WI38 (cell line): ENCODE results near the gene ZMAT3.
A peak's percentile ranks its signal among the peaks of the same experiment; 100 is the strongest.
"Not testable (repeated sequence)": the region's sequence is repeated elsewhere in the genome, so short reads cannot be mapped to it uniquely, and the experiment has no call there.

Experiments
- H3K4me3 ChIP-seq: 2 replicates; pipeline ENCODE4 v1.5.1; 2011; ENCODE audit warnings: low read depth, mild to moderate bottlenecking, control low read depth, low read length
- TF ChIP-seq, protein P1 (sequence below): IDR thresholded peaks from 2 replicates; pipeline ENCODE4 v1.5.1; 2012; ENCODE audit warnings: low read depth, mild to moderate bottlenecking, control low read depth, low read length

The ZMAT3 gene, protein sequence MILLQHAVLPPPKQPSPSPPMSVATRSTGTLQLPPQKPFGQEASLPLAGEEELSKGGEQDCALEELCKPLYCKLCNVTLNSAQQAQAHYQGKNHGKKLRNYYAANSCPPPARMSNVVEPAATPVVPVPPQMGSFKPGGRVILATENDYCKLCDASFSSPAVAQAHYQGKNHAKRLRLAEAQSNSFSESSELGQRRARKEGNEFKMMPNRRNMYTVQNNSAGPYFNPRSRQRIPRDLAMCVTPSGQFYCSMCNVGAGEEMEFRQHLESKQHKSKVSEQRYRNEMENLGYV

DNA sequence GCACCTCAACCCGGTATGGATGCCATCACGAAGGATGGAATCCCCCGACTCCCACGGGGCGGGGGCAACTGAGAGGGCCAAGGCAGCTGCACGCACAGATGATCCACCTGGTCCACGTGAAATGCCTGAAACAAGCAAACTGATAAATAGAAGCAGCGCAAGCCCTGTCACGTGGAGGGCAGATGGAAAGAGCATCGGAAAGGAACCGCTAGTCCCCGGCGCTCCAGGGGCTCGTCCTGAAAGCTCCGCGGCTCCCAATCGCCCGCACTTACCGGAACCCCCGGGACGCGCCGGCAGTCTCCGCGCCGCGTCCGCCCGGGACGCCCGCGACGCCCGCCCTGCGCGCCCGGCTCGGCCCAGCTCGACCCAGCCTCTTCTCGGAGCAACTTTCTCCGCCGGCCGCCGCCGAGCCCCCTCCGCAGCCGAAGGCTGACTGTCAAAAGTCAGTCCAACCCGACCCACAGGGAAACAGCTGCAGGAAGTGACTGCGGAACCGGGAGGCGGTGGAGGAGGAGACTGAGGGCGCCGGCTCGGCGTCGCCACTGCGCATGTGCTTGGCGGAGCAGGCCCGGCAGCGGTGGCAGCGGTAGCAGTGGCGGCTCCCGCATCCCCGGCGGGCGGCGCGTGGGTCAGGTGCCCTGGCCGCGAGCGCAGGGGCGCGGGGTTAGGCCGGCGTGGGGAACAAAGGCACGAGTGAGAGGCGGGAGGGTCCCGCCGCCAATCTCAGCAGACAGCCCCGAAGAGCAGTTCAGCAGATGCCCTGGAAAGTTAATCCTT, at the start of gene ZMAT3:
TSS of gene ZMAT3 (minus strand) at position 487 of the 777 bp plus-strand sequence. CDS start 4,057 bp downstream, outside the sequence.
- TF ChIP-seq, protein P1, sequence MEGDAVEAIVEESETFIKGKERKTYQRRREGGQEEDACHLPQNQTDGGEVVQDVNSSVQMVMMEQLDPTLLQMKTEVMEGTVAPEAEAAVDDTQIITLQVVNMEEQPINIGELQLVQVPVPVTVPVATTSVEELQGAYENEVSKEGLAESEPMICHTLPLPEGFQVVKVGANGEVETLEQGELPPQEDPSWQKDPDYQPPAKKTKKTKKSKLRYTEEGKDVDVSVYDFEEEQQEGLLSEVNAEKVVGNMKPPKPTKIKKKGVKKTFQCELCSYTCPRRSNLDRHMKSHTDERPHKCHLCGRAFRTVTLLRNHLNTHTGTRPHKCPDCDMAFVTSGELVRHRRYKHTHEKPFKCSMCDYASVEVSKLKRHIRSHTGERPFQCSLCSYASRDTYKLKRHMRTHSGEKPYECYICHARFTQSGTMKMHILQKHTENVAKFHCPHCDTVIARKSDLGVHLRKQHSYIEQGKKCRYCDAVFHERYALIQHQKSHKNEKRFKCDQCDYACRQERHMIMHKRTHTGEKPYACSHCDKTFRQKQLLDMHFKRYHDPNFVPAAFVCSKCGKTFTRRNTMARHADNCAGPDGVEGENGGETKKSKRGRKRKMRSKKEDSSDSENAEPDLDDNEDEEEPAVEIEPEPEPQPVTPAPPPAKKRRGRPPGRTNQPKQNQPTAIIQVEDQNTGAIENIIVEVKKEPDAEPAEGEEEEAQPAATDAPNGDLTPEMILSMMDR: no peak
- H3K4me3 ChIP-seq: peak within 1 kb of the TSS; percentile 88

DNA sequence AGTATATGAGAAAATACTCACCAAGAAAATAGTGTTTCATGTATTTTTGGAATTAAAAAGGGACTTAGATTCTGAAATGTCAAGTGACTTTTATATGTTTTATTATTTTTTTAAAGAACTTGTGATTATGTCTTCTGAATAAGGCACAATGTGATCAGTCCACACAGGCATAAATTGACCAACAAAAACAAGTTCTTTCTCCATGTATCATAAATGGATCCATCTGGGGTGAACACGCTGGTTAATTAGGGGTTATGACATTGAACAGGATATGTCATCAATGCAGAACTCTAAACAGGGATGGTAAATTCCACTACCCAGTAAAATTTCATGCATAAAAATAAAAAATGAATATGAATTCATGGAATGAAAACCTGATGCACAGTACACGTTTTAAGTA, 45.2 kb upstream of the ZMAT3 start:
- TF ChIP-seq, protein P1: no peak
- no peak overlapping the region for H3K4me3 ChIP-seq

DNA sequence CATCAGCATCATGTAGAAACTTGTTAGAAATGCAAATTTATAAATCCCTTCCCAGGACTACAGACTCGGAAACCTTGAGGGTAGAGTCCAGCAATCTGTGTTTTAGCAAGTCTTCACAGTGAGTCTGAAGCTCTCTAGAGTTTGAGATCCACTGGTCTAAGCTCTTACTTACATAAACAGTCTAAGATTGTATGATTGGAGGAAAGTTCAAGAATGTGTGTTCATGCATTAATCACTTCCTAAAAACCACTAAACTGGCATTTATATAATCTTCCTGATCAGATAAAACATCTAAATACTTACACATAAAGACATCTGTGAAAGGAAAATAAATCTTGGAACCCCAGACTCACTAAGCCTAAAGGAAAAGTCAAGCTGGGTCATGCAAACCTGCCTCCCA, 43.8 kb upstream of the ZMAT3 start:
- H3K4me3 ChIP-seq: not testable (repeated sequence)

DNA sequence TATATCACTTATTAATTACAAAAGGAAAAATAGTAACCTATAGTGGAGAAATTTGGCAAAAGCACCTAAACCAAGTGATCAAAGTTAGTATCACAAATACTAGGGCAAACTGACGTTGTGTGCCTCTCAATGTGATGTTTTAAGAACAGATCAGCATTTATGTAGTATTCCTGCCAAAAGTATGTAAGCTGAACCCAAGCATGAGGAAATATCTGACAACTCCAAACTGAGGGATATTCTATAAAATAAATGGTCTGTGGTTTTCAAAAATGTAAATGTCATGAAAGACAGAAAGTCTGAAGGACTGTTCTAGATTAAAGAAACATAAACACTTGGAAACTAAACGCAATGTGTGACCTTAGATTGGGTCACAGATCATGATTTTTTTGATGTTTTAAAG, 42.3 kb upstream of the ZMAT3 start:
- TF ChIP-seq, protein P1: no peak
- H3K4me3 ChIP-seq: no peak overlapping the region

DNA sequence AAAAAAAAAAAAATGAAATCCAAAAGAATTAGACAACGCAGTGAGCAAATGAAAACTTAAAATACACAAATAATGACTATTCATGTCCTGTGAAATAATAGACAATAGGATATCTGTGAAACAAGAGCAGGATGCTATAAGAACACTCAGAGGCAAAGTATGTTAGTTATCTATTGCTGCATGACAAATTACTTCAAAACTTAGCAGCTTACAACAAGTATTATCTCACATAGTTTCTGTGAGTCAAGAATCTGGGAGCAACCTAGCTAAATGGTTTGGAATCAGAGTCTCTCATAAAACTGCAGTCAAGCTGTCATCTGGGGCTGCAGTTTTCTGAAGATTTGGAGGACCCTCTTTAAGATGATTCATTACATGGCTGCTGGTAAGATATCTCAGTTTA, 36.5 kb upstream of the ZMAT3 start:
- H3K4me3 ChIP-seq: no peak overlapping the region
- TF ChIP-seq, protein P1: no peak

DNA sequence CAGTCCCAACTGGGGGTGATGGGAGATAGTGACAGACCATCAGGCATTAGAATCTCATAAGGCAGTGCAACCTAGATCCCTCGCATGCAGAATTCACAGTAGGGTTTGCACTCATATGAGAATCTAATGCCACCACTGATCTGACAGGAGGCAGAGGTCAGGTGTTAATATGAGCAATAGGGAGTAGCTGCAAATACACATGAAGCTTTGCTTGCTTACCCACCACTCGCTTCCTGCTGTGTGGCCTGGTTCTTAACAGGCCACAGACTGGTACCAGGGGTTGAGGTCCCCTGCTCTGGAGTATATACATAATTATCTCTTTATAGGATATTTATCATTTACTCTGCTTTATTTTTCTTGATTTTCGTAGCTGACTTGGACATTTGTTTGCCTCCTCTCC, 36.0 kb upstream of the ZMAT3 start:
- TF ChIP-seq, protein P1: no peak
- H3K4me3 ChIP-seq: no peak overlapping the region

DNA sequence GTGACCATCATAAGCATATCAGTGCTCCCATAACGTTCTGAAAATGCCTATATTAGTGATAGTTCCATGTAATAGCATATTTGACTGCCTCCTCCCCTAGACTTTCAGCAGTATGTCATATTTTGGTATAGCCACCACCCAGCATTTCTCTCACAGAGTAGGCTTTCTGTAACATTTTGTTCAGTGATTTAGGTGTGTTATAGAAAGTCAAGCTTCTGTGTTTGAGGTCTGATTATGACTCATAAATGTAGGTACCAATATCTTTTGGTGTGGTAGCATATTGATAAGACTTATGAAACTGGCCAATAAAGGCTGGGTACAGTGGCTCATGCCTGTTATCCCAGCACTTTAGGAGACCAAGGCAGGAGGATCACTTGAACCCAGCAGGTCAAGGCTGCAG, 34.3 kb upstream of the ZMAT3 start:
- TF ChIP-seq, protein P1: no peak

More for the DNA sequence above, 34.3 kb upstream of the ZMAT3 start:
- H3K4me3 ChIP-seq: no peak overlapping the region
